Measurements from ENCODE around the gene ZNF547. TPM values are rescaled to one million over a fixed set of nuclear protein-coding genes. Genes with fewer than 3 reads are reported as not detected.
A peak's percentile ranks its signal among the peaks of the same experiment; 100 is the strongest.

ZNF547 gene
- total and polyA plus RNA-seq, 2 of the 8 experiments (the other 6 are each of a cell fraction or from before 2014, with no cell fraction given): 1.1 to 2.1 TPM

- TF ChIP-seq BRCA1 (IDR thresholded peaks at IDR 0.05; ENCODE audit: low read depth, low read length) (no peak), CBX8 (IDR thresholded peaks at IDR 0.05; ENCODE audit: borderline replicate concordance, low read depth, low read length) (no peak), SIRT6 (IDR thresholded peaks at IDR 0.05; ENCODE audit: low read length) (no peak), SAP30 (IDR thresholded peaks at IDR 0.05; ENCODE audit: insufficient read depth, insufficient replicate concordance, low read length) (peak; percentile 26), RAD21 (IDR thresholded peaks at IDR 0.05 in 1 of 2, conservative IDR thresholded peaks at IDR 0.05 in 1 of 2; ENCODE audit: low read depth in 2 of 2, low read length in 2 of 2) (no peak), SIN3A (conservative IDR thresholded peaks at IDR 0.05 in 1 of 2, IDR thresholded peaks at IDR 0.05 in 1 of 2; ENCODE audit: low read depth in 1 of 2, low read length in 2 of 2) (peak; percentile 81 to 94; a peak in 2 of 4 replicates), POLR2A (IDR thresholded peaks at IDR 0.05; ENCODE audit: control extremely low read depth in 1 of 2, low read depth in 2 of 2, low read length in 2 of 2) (peak in 1 of 2 experiments; percentile 32; a peak in 2 of 3 replicates), ATF2 (IDR thresholded peaks at IDR 0.05; ENCODE audit: low read length) (no peak), EZH2 (IDR thresholded peaks at IDR 0.05; ENCODE audit: low read depth, low read length, severe bottlenecking) (no peak)
Measured at GRCh38 chr19:57350877-57351805, 12.2 kb upstream of the ZNF547 start, which contains the start of gene ZNF304 (continued).

Measured in H1 (cell line).